NCI-H446 (cell line): ENCODE data around the gene SOX9.
"Not testable (repeated sequence)": the region's sequence is repeated elsewhere in the genome, so short reads cannot be mapped to it uniquely, and the experiment has no call there.

Experiments used
- DNase-seq, 2 experiments: peaks; one replicate each; lab custom pipeline; 2025; lab: John Stamatoyannopoulos, UW

Gene SOX9

GRCh38 chr17:72126575-72127486 lies 6.0 kb downstream of the SOX9 start:
- DNase-seq = peak; percentile 48 to 79

- no peak for DNase-seq
Observed at GRCh38 chr17:72128039-72128438, 7.2 kb downstream of the SOX9 start.

GRCh38 chr17:72134608-72135394 lies 14.0 kb downstream of the SOX9 start:
- peak in 1 of 2 experiments; percentile 27 for DNase-seq

- DNase-seq = peak; percentile 47 to 75
Observed at GRCh38 chr17:72135546-72136325, 14.9 kb downstream of the SOX9 start.

- peak in 1 of 2 experiments; percentile 53 for DNase-seq
Observed at GRCh38 chr17:72136692-72137091, 15.9 kb downstream of the SOX9 start.

GRCh38 chr17:72137161-72137560 lies 16.3 kb downstream of the SOX9 start:
- peak; percentile 39 to 74 for DNase-seq

GRCh38 chr17:72139212-72139611 lies 18.4 kb downstream of the SOX9 start:
- DNase-seq = no peak

- DNase-seq = no peak
Observed at GRCh38 chr17:72141336-72141735, 20.5 kb downstream of the SOX9 start.

GRCh38 chr17:72142097-72142496 lies 21.3 kb downstream of the SOX9 start:
- not testable (repeated sequence) for DNase-seq

- DNase-seq = peak in 1 of 2 experiments; percentile 50
Observed at GRCh38 chr17:72142614-72143013, 21.8 kb downstream of the SOX9 start.

GRCh38 chr17:72143245-72143644 lies 22.4 kb downstream of the SOX9 start:
- DNase-seq = no peak

GRCh38 chr17:72144101-72144500 lies 23.3 kb downstream of the SOX9 start:
- no peak for DNase-seq

- no peak for DNase-seq
Observed at GRCh38 chr17:72145562-72145961, 24.7 kb downstream of the SOX9 start.

GRCh38 chr17:72145962-72146361 lies 25.1 kb downstream of the SOX9 start:
- no peak for DNase-seq

- no peak for DNase-seq
Observed at GRCh38 chr17:72146371-72146770, 25.6 kb downstream of the SOX9 start.

GRCh38 chr17:72150632-72151460 lies 30.0 kb downstream of the SOX9 start:
- no peak for DNase-seq

- no peak for DNase-seq
Observed at GRCh38 chr17:72151565-72152386, 31.0 kb downstream of the SOX9 start.

GRCh38 chr17:72152387-72152929 lies 31.6 kb downstream of the SOX9 start:
- DNase-seq = no peak

- peak; percentile 94 to 96 for DNase-seq
Observed at GRCh38 chr17:72158895-72159885, 38.4 kb downstream of the SOX9 start.
